Liver (tissue), 9 donors: ENCODE results near the gene DMD. TPM values are rescaled to one million over a fixed set of nuclear protein-coding genes. Genes with fewer than 3 reads are reported as not detected.

ENCODE experiments used
- DNase-seq: peaks from one replicate; pipeline ENCODE4 v3.0.0-alpha.2; 2017; ENCODE audit warnings: low spot score
- H3K27ac ChIP-seq, 2 donors: one replicate each; pipeline ENCODE4 v1.7.0; 2013; ENCODE audit warnings: inconsistent platforms in 2 of 2, low read length in 2 of 2, control low read depth in 1 of 2, low read depth in 1 of 2, mild to moderate bottlenecking in 1 of 2
- H3K27me3 ChIP-seq, 4 donors: one replicate each; pipeline versions ENCODE4 v1.6.1 to v1.7.0; 2013; ENCODE audit warnings: low read length in 3 of 4, inconsistent platforms in 1 of 4, mild to moderate bottlenecking in 1 of 4, moderate library complexity in 1 of 4; ENCODE audit not compliant: control insufficient read depth in 4 of 4, insufficient read depth in 4 of 4
- H3K36me3 ChIP-seq, 4 donors: one replicate each; pipeline versions ENCODE4 v1.6.1 to v1.7.0; 2013; ENCODE audit warnings: low read length in 3 of 4, mild to moderate bottlenecking in 3 of 4, low read depth in 1 of 4, moderate library complexity in 1 of 4; ENCODE audit not compliant: control insufficient read depth in 4 of 4, insufficient read depth in 3 of 4
- H3K4me1 ChIP-seq, 4 donors: one replicate each; pipeline versions ENCODE4 v1.6.1 to v1.7.0; 2013; ENCODE audit warnings: low read length in 3 of 4, mild to moderate bottlenecking in 3 of 4, moderate library complexity in 1 of 4; ENCODE audit not compliant: control insufficient read depth in 4 of 4, insufficient read depth in 4 of 4
- H3K4me3 ChIP-seq, 3 donors: one replicate each; pipeline versions ENCODE4 v1.6.1 to v1.7.0; 2013; ENCODE audit warnings: low read length in 3 of 3, control low read depth in 1 of 3, low read depth in 1 of 3, mild to moderate bottlenecking in 1 of 3
- H3K9ac ChIP-seq, 2 donors: one replicate each; pipeline ENCODE4 v1.7.0; 2013; ENCODE audit warnings: low read length in 2 of 2, mild to moderate bottlenecking in 2 of 2, moderate library complexity in 2 of 2, control low read depth in 1 of 2, low read depth in 1 of 2
- H3K9me3 ChIP-seq, 4 donors: one replicate each; pipeline versions ENCODE4 v1.6.1 to v1.7.0; 2013; ENCODE audit warnings: low read length in 3 of 4; ENCODE audit not compliant: control insufficient read depth in 4 of 4
- EGR1 ChIP-seq, 2 donors: IDR thresholded peaks; 2 replicates each; pipeline ENCODE4 v1.6.1; 2016 to 2018; ENCODE audit warnings: antibody characterized with exemption in 2 of 2, low read depth in 2 of 2
- FOXA1 ChIP-seq: IDR thresholded peaks from 2 replicates; pipeline ENCODE4 v1.6.1; 2016; ENCODE audit warnings: antibody characterized with exemption
- FOXA2 ChIP-seq: IDR thresholded peaks from 2 replicates; pipeline ENCODE4 v1.6.1; 2016; ENCODE audit warnings: antibody characterized with exemption
- HNF4A ChIP-seq, 2 donors: conservative IDR thresholded peaks; 2 replicates each; pipeline ENCODE4 v1.6.1; 2016; ENCODE audit warnings: antibody characterized with exemption in 2 of 2, mild to moderate bottlenecking in 2 of 2
- HNF4G ChIP-seq: IDR thresholded peaks from 2 replicates; pipeline ENCODE4 v1.6.1; 2016; ENCODE audit warnings: antibody characterized with exemption
- JUND ChIP-seq, 2 donors: IDR thresholded peaks; 2 replicates each; pipeline ENCODE4 v1.6.1; 2016; ENCODE audit warnings: antibody characterized with exemption in 2 of 2
- NR2F2 ChIP-seq: IDR thresholded peaks from 2 replicates; pipeline ENCODE4 v1.6.1; 2016; ENCODE audit warnings: antibody characterized with exemption
- RAD21 ChIP-seq, 2 donors: IDR thresholded peaks; 2 replicates each; pipeline ENCODE4 v1.6.1; 2016; ENCODE audit warnings: antibody characterized with exemption in 2 of 2, mild to moderate bottlenecking in 2 of 2
- REST ChIP-seq: IDR thresholded peaks from 2 replicates; pipeline ENCODE4 v1.6.1; 2016; ENCODE audit warnings: antibody characterized with exemption, mild to moderate bottlenecking
- RXRA ChIP-seq, 2 donors: IDR thresholded peaks; 2 replicates each; pipeline ENCODE4 v1.6.1; 2017 to 2018; ENCODE audit warnings: antibody characterized with exemption in 2 of 2, mild to moderate bottlenecking in 1 of 2
- SP1 ChIP-seq: IDR thresholded peaks from 2 replicates; pipeline ENCODE4 v1.6.1; 2018; ENCODE audit warnings: antibody characterized with exemption, mild to moderate bottlenecking
- TAF1 ChIP-seq: conservative IDR thresholded peaks from 2 replicates; pipeline ENCODE4 v1.6.1; 2016; ENCODE audit warnings: antibody characterized with exemption, mild to moderate bottlenecking
- ZBTB33 ChIP-seq: IDR thresholded peaks from 2 replicates; pipeline ENCODE4 v1.6.1; 2016; ENCODE audit warnings: antibody characterized with exemption
- WGBS: extraction: QIAGEN DNeasy Blood & Tissue Kit; methylation state at CpG from one replicate; pipeline ENCODE4 v1.1.7; 2013; 5-methylcytosine and 5-hydroxymethylcytosine counted together
- polyA plus RNA-seq, 2 donors: library from polyadenylated mRNA; stranded (reverse) in 1 of 2; unstranded in 1 of 2; fragments of 200-250 nt in 1 of 2; fragments of >200 nt in 1 of 2; fragmentation: Nextera tagmentation in 1 of 2; extraction: Ambion mirVana in 1 of 2; gene quantifications; one replicate each; pipeline versions ENCODE4 v1.2.1 to v1.2.3, GENCODE V29; 2013 to 2015
- total RNA-seq, 2 donors: library from RNA; depleted of rRNA; stranded (reverse); fragments of >200 nt; gene quantifications; one replicate each; pipeline ENCODE4 v1.2.3, GENCODE V29; 2014
- TF ChIP-seq, protein P1 (sequence below): fragments of 150-350 bp; IDR thresholded peaks from 2 replicates; pipeline ENCODE4 v1.5.1; 2017; ENCODE audit warnings: improper control_type of control experiment, low read depth, low read length; ENCODE audit not compliant: missing input control
- TF ChIP-seq, protein P2 (sequence below): IDR thresholded peaks from 2 replicates; pipeline ENCODE4 v1.6.1; 2016; ENCODE audit warnings: antibody characterized with exemption
- donor health status: healthy.
- donor health status: healthy.
- donor health status: healthy.
- donor health status: healthy.
- donor health status: healthy.

The DMD gene
- total and polyA plus RNA-seq, 4 donors: 14.6 to 61.9 (median 23.9) TPM

DNA sequence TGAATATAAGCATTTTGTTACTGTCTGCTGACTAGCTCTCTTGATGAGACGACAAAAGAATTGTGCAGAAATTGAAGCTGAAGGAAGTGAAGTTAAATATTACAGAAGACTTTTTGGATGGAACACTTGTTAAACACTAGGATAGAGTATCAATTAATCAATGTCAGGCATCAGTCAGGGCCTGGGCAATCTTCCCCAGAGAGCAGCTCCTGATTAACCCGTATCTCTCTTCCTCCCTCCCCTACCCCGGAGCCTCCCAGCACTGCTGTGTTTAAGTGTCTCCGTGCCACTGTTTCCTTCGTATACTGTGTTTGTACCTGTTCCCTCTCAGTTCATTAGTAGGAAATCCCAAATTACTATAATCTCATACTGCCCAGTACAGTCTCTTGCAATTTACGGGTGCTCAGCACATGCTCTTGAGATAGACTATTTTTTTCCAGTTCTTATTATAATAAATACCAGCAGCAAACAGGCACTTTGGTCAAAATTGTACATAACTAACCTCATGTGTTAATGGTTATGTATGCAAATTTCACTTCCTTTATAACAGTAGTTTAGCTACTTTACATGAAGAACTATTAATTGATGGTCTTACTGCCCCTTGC lies 1373.8 kb downstream of the DMD start (continued):
- no peak for TF ChIP-seq REST
- TF ChIP-seq HNF4G: no peak
- no peak for TF ChIP-seq RAD21 (IDR thresholded peaks at IDR 0.05)
- TF ChIP-seq FOXA1: no peak

- Histone ChIP-seq H3K9me3 (no peaks in the 10 kb centered on the region), H3K27me3 (no peaks in the 10 kb centered on the region), H3K36me3 (no peaks in the 10 kb centered on the region), H3K4me1 (peaks cover 0 to 6% (median 1%) of the 10 kb centered on the region in 4 donors), H3K9ac (no peak overlapping the region), H3K27ac (no peak overlapping the region), H3K4me3 (no peak overlapping the region)
- no peak for TF ChIP-seq ZBTB33
- WGBS: 61% methylated on average over 3 of the region's 3 CpGs
- no peak for DNase-seq
Observed at GRCh38 chrX:31836479-31836878, 1374.9 kb downstream of the DMD start.

- DNase-seq: no peak
- Histone ChIP-seq H3K9me3 (no peaks in the 10 kb centered on the region), H3K4me3 (no peak overlapping the region), H3K27ac (no peak overlapping the region), H3K36me3 (no peaks in the 10 kb centered on the region), H3K4me1 (peaks cover 0 to 3% (median under 1%) of the 10 kb centered on the region in 4 donors), H3K27me3 (no peaks in the 10 kb centered on the region), H3K9ac (no peak overlapping the region)
- 90% methylated on average over 1 of the region's 1 CpG for WGBS
- TF ChIP-seq HNF4G (no peak), NR2F2 (no peak), SP1 (no peak), RXRA (IDR thresholded peaks at IDR 0.05) (no peak), RAD21 (IDR thresholded peaks at IDR 0.05) (no peak), TAF1 (no peak), ZBTB33 (no peak), FOXA1 (no peak), EGR1 (IDR thresholded peaks at IDR 0.05; ENCODE audit: low read depth in 2 of 2) (no peak), JUND (IDR thresholded peaks at IDR 0.05) (no peak), HNF4A (conservative IDR thresholded peaks at IDR 0.05) (no peak), REST (no peak), FOXA2 (no peak)
- TF ChIP-seq, protein P1, sequence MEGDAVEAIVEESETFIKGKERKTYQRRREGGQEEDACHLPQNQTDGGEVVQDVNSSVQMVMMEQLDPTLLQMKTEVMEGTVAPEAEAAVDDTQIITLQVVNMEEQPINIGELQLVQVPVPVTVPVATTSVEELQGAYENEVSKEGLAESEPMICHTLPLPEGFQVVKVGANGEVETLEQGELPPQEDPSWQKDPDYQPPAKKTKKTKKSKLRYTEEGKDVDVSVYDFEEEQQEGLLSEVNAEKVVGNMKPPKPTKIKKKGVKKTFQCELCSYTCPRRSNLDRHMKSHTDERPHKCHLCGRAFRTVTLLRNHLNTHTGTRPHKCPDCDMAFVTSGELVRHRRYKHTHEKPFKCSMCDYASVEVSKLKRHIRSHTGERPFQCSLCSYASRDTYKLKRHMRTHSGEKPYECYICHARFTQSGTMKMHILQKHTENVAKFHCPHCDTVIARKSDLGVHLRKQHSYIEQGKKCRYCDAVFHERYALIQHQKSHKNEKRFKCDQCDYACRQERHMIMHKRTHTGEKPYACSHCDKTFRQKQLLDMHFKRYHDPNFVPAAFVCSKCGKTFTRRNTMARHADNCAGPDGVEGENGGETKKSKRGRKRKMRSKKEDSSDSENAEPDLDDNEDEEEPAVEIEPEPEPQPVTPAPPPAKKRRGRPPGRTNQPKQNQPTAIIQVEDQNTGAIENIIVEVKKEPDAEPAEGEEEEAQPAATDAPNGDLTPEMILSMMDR: no peak
- TF ChIP-seq, protein P2, sequence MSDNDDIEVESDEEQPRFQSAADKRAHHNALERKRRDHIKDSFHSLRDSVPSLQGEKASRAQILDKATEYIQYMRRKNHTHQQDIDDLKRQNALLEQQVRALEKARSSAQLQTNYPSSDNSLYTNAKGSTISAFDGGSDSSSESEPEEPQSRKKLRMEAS: no peak
Observed at GRCh38 chrX:31832263-31832662, 1379.1 kb downstream of the DMD start.
